ENCODE measurements around the gene FAM89B. TPM values are rescaled to one million over a fixed set of nuclear protein-coding genes. Genes with fewer than 3 reads are reported as not detected.

The FAM89B gene
- total RNA-seq, 1 experiment from 2014 or later: 102 TPM

- no TSS peak for BruUV-seq (replicated peaks)
- ATAC-seq (no peak), DNase-seq (ENCODE audit: low read depth, low spot score) (no peak)
- ChIA-PET POLR2A (interaction anchor here (1.1 kb wide), 1 partner anchor 8 kb away, joined by 3 read pairs; no protein-coding TSS in a partner anchor), CTCF (interaction anchor here (0.7 kb wide), 1 partner anchor 98 kb away, joined by 4 read pairs; the partner anchor contains the start of gene RNASEH2C)
- TF ChIP-seq POLR2AphosphoS5 (IDR thresholded peaks at IDR 0.05; ENCODE audit: low read depth, low read length) (no peak), CTCF (IDR thresholded peaks at IDR 0.05) (no peak), TCF7L2 (IDR thresholded peaks at IDR 0.05; ENCODE audit: low read depth, low read length) (no peak), REST (IDR thresholded peaks at IDR 0.05; ENCODE audit: insufficient read depth in 1 of 2, low read depth in 2 of 2, low read length in 1 of 2) (no peak), SIN3A (IDR thresholded peaks at IDR 0.05; ENCODE audit: borderline replicate concordance, insufficient read depth, low read depth, low read length) (no peak)
- Histone ChIP-seq H3K4me1 (ENCODE audit: control insufficient read depth, insufficient read depth, low read length) (no peaks in the 10 kb centered on the region), H3K9me3 (ENCODE audit: control insufficient read depth, insufficient read depth, low read depth, low read length) (no peaks in the 10 kb centered on the region), H3K27me3 (ENCODE audit: control insufficient read depth, insufficient read depth, low read length) (no peaks in the 10 kb centered on the region), H3K36me3 (ENCODE audit: control insufficient read depth, insufficient read depth, low read length) (peaks cover 20% of the 10 kb centered on the region), H3K4me3 (ENCODE audit: low read depth in 2 of 2, low read length in 2 of 2) (no peak overlapping the region), H3K27ac (ENCODE audit: low read length) (no peak overlapping the region)
- in situ Hi-C loops (cut with HindIII; ENCODE audit: low pct_unique_long_range_greater_than_20kb, low sequenced_read_pairs): no loop called here
- intact Hi-C loops (cut with micrococcal nuclease; ENCODE audit: unreplicated experiment): no loop called here
These were observed 50.8 kb downstream of the FAM89B start for GRCh38 chr11:65623177-65623576.

Other genes starting within 250 kb of the FAM89B start
- gene DPF2, start 238.7 kb upstream of the FAM89B start, total RNA-seq (2021; ENCODE audit: unreplicated experiment): 97.0 TPM
- 2.4 TPM for gene TIGD3, start 217.8 kb upstream of the FAM89B start, total RNA-seq (2021; ENCODE audit: unreplicated experiment)
- 9.8 TPM for gene SLC25A45, start 189.9 kb upstream of the FAM89B start, total RNA-seq (2021; ENCODE audit: unreplicated experiment)
- 85.8 TPM for gene FRMD8, start 185.9 kb upstream of the FAM89B start, total RNA-seq (2021; ENCODE audit: unreplicated experiment)
- gene NEAT1, start 149.7 kb upstream of the FAM89B start, total RNA-seq (2021; ENCODE audit: unreplicated experiment): 731 TPM
- 13,645 TPM for gene MALAT1, start 73.5 kb upstream of the FAM89B start, total RNA-seq (2021; ENCODE audit: unreplicated experiment)
- gene SCYL1, start 47.5 kb upstream of the FAM89B start, total RNA-seq (2021; ENCODE audit: unreplicated experiment): 117 TPM
- 133 TPM for gene LTBP3, start 14.2 kb upstream of the FAM89B start, total RNA-seq (2021; ENCODE audit: unreplicated experiment)
- 61.2 TPM for gene ZNRD2, start 2.1 kb upstream of the FAM89B start, total RNA-seq (2021; ENCODE audit: unreplicated experiment)
- 108 TPM for gene EHBP1L1, start 3.5 kb downstream of the FAM89B start, total RNA-seq (2021; ENCODE audit: unreplicated experiment)
- gene KCNK7, start 23.3 kb downstream of the FAM89B start, total RNA-seq (2021; ENCODE audit: unreplicated experiment): 0.69 TPM
- 124 TPM for gene MAP3K11, start 41.7 kb downstream of the FAM89B start, total RNA-seq (2021; ENCODE audit: unreplicated experiment)
- gene PCNX3, start 43.2 kb downstream of the FAM89B start, total RNA-seq (2021; ENCODE audit: unreplicated experiment): 74.5 TPM
- gene SIPA1, start 65.6 kb downstream of the FAM89B start, total RNA-seq (2021; ENCODE audit: unreplicated experiment): 86.9 TPM
- gene RELA, start 90.4 kb downstream of the FAM89B start, total RNA-seq (2021; ENCODE audit: unreplicated experiment): 141 TPM
- gene KAT5, start 139.7 kb downstream of the FAM89B start, total RNA-seq (2021; ENCODE audit: unreplicated experiment): 84.2 TPM
- 107 TPM for gene RNASEH2C, start 148.3 kb downstream of the FAM89B start, total RNA-seq (2021; ENCODE audit: unreplicated experiment)
- gene AP5B1, start 208.4 kb downstream of the FAM89B start, total RNA-seq (2021; ENCODE audit: unreplicated experiment): 35.0 TPM
- 0.23 TPM for gene OVOL1, start 214.5 kb downstream of the FAM89B start, total RNA-seq (2021; ENCODE audit: unreplicated experiment)